HG03354 (cell line): ENCODE results near the gene COMT.

Source experiments
- ATAC-seq: cut with Tn5 transposase; IDR thresholded peaks from one replicate; pipeline ENCODE4 v1.9.1; 2021; ENCODE audit warnings: mild to moderate bottlenecking; ENCODE audit not compliant: unreplicated experiment, poor library complexity, severe bottlenecking

The COMT gene

DNA sequence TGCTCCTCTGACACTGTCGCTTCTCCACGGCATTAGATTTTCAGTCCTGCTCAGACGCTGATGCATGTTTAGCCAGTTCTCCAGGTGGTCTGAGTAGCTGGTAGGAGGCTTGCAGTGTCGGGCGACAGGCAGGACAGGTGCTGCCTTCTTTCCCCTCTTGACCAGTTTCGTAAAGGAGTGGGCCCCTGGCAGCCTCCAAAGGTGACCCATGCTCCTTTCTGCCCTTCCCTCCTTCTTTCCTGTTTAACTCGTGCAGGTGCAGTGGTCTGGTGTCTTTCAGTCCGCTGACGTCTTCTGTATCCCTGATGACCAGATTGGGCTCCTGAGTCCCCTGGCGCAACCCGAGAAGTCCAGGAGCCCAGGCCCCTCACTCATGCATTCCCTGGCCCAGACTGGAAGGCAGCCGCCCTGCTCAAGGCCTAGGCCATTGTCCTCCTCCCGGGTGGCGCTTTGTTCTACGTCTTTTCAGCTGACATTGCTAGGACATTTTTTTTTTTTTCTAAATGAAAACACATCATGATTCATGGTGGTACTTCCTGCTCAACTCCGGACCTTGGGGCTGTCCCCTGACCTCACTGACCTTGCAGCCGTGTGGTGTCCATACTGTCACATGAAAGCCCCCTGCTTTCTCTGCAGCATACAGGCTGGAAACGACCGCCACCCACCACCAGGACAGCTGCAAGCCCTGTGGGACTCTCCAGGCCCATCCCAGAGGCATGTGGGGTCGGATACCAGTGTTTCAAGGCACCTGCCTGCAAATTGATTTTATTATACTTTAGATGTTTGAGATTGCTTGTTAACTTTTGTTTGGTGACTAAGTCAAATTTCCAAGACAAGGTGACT lies 25.6 kb downstream of the COMT start:
- no peak for ATAC-seq

DNA sequence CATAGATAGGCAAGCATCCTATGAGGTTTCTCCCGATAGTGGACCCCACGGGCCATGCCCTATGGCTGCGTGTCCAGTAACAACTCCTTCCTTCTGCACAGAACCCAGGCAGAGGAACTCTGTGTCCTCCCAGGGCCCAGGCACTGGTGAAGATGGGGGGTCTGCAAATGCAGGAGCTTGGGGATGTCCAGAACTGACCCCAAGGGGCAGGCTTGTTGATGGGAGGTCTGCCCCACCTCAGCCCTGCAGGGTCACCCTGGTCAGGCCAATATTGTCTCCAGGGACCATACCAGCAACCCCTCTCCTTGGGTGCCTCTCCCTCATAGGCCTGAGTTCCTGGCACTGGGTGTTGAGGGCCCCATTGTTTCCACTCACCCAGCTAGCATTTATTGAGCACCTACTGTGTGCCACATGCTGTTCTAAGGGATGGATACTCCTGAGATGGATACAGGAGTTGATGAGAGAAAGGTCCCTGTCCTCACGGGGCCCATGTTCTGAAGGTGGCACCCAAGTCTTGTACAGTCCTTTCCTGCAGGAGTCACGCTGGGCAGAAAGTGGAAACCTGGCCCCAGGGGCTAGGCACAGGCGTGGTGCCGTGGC lies 26.4 kb downstream of the COMT start:
- no peak for ATAC-seq

DNA sequence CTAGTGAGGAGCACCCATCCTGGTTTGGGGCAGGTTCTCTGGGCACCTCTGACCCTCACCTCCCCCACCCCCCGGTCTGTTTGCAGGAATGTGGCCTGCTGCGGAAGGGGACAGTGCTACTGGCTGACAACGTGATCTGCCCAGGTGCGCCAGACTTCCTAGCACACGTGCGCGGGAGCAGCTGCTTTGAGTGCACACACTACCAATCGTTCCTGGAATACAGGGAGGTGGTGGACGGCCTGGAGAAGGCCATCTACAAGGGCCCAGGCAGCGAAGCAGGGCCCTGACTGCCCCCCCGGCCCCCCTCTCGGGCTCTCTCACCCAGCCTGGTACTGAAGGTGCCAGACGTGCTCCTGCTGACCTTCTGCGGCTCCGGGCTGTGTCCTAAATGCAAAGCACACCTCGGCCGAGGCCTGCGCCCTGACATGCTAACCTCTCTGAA lies 26.9 kb downstream of the COMT start:
- ATAC-seq = no peak

DNA sequence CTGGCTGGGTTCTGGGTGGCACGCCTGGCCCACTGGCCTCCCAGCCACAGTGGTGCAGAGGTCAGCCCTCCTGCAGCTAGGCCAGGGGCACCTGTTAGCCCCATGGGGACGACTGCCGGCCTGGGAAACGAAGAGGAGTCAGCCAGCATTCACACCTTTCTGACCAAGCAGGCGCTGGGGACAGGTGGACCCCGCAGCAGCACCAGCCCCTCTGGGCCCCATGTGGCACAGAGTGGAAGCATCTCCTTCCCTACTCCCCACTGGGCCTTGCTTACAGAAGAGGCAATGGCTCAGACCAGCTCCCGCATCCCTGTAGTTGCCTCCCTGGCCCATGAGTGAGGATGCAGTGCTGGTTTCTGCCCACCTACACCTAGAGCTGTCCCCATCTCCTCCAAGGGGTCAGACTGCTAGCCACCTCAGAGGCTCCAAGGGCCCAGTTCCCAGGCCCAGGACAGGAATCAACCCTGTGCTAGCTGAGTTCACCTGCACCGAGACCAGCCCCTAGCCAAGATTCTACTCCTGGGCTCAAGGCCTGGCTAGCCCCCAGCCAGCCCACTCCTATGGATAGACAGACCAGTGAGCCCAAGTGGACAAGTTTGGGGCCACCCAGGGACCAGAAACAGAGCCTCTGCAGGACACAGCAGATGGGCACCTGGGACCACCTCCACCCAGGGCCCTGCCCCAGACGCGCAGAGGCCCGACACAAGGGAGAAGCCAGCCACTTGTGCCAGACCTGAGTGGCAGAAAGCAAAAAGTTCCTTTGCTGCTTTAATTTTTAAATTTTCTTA lies 27.8 kb downstream of the COMT start:
- ATAC-seq = no peak

DNA sequence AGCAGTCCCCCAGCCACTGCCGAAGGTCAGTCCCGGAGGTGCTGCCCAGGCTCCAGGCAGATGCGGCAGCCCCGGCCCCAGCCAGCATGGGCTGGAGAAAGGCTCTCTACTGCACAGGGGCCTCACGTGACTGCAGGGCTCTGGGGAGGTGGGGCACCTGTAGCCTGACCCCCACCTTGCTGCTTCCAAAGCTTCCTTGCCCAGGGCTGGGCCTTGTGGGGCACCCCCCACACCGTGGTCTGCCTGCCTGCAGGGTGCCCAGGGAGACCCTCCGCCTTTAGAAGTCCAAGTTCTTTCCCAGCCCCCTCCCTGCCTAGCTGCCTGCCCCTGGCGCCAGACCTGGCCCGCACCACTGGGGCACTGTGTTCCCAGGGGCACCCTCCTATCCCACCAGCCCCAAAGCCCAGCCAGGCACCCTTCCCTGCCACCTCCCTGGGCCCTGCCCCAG lies 28.5 kb downstream of the COMT start:
- ATAC-seq = no peak

DNA sequence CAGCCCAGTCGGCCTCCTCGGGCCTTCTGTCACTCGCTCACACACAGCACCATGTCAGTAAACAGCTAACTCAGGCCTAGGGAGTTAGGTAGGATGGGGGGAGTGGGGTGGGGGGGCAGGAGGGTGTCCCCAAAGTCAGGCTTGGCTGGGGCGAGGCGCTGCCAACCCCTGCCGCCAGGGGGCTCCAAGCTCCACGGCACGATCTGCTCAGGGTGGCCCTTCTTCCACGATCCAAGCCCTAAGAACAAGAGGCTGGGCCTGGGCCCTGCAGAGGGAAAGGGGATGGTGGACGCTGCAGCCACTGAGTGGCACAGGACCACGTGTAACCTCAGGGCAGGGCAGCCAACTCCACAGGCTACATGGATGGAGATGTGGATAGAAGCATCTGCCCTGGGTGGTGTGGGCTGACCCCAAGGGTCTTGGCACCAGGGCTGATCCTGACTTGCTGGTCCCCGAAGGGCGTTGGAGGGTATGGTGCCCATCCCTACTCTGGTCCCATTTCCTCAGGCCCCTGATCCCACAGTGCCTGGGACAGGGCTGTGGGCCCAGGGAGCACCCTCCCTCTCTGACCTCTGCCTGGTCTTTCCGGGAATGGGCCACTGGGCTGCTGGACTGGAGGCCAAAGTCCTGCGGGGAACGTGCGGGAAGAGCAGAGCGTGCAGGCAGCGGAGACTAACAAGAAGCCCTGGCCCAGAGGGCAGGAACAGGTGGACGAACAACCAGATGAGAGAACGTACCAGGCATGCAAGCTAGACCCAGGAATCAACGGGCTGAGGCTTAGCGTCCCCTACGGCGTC lies 29.1 kb downstream of the COMT start:
- ATAC-seq = no peak

DNA sequence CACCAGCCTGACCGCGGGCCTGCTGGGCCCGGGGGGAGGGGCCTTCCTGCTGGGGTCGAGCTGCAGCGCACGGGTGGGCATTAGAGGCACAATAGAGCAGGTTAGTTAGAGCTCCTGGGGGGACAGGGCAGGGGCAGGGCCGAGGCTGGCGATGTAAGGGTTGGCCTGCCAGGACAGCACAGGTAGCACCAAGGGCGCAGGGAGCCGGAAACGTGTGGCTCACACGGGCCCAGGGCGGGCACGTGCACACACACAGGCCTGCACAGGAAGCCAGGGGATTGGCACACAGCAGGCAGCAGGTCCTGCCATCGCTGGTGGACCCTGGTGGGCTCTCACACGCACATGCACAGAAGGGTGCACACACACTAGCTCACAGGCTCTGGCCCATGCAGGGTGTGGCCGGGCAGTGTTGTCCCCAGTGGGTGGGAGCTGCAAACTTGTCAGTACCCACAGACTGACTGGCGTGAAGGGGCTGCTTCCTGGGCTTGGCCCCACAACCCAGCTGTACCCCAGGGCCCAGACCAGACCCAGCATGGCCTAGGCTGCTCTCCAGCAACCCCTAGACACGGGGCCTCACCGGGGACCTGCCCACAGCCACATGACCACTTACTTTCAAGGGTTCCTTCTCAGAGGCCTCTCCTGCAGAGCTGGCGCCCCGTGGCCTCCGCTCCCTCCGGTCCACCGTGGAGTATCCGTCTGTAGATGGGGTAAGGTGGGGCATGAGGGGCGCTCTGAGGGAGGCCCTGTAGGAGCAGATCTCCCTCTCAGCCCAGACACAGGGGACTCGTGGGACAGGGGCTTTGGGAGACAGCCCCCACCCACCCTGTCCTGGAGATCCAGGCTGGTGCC lies 29.9 kb downstream of the COMT start:
- no peak for ATAC-seq

DNA sequence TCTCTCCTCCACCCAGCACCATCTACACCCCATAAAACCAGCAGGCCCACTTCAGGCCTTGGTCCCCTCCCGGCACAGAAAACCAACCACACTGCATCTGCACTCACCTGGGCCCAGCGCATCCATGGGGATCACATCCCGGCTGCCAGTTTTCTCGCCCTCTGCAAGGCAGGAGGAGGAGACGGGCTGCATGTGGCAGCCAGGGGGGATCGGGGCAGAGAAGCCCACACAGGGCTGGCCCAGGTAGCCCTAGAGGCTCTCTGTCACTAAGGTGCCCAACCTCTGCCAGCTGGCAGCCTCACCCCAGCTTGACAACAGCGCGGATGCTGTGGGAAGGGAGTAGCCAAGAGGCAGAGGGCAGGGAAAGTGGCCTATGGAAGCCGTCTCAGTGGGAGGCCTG lies 30.7 kb downstream of the COMT start:
- ATAC-seq = no peak

DNA sequence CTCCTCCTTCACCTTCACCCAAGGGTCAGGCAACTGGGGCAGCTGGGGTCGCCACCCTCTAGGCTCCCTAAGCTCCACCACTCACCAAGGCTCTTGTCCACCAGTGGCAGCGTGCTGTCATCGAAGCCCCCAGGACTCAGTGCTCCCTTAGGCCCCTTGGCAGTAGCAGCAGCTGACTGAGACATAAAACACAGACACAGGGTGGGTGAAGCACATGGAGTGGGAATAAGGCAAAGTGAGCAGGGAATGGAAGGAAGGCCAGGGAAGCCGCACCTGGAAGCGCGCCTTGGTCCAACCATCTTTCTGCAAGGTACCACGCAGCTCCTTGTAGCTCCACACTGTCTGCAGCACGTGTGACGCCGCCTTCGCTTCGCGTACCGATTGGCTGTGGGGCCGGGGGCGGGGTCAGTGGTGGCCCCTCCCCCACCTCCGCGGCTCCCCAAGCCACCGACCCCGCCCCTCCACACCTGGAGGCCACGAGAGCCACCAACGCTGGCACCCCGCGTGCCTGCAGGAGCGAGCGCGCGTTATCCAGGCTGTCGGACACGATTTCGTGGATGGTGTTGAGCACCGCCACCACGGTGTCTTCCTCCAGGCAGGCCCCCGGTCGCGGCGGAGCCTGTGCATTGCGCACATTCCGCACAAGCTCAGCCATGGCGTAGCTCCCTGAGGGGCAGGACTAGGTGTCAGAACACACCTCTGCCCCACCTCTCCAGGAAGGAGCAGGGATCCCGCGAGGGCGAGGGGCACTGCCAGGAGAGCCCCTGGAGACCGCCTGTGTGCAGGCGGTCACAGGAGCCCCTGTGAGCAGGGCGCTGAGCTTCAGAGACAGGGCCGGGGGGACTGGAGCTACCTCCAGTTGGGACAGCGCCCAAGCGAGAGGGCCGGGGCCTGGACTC lies 31.3 kb downstream of the COMT start:
- no peak for ATAC-seq

DNA sequence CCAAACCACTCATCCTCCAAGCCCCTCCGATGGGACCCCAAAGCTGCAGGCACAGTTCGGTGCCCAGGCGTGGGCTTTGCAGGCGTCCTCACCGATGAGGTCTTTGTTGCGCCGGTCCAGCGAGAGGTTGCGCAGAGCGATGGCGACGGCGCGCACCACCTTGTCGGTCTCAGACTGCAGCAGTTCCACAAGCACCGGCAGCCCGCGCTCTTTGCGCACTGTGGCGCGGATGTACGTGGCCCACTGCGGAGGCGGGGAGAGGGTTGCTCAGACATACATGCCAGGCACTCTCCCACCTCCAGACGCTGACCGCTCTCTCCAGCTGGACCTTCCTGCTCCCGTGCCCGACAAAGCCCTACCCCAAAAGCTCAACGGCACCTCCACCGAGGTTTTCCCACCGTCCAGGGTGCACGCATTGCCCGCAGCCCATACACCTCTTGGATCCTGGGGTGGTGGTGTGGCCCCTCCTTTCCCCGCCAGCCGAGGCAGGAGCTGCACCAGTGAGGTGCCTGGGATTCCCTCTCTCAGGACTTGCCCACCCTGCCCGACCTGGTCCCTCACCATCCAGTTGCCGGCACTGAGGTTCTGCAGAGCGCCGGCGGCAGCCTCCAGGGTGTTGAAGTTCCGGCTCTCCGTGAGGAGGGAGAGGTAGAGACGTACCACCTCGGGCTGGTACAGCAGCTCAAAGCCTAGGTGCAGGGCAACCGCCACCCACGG lies 32.1 kb downstream of the COMT start:
- ATAC-seq = no peak

DNA sequence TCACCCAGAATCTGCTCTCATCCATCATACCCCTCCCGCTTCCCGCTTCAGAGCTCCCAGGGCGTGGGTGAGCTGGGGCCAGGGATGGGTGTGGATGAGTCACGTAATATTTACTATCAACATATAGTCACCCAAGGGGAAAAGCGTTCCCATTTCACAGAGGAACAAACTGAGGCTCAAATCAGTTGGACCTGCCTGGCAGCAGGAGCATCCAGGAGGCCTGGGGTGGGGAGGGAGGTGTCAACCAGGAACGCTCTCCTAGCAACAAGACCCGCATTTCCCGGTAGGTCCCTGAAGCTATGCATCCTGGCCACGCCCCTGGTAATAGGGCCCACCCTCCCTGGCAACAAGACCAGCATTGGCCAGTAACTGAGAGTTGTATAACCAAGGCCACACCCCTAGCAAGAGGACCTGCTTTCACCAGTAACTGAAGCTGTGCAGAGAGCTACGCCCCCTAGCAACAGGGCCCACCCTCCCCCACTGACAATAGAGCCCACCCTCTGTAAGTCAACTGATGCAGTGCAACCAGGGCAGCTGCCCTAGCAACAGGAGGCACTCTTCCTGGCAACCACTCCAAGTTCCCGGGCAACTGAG lies 32.8 kb downstream of the COMT start:
- no peak for ATAC-seq

DNA sequence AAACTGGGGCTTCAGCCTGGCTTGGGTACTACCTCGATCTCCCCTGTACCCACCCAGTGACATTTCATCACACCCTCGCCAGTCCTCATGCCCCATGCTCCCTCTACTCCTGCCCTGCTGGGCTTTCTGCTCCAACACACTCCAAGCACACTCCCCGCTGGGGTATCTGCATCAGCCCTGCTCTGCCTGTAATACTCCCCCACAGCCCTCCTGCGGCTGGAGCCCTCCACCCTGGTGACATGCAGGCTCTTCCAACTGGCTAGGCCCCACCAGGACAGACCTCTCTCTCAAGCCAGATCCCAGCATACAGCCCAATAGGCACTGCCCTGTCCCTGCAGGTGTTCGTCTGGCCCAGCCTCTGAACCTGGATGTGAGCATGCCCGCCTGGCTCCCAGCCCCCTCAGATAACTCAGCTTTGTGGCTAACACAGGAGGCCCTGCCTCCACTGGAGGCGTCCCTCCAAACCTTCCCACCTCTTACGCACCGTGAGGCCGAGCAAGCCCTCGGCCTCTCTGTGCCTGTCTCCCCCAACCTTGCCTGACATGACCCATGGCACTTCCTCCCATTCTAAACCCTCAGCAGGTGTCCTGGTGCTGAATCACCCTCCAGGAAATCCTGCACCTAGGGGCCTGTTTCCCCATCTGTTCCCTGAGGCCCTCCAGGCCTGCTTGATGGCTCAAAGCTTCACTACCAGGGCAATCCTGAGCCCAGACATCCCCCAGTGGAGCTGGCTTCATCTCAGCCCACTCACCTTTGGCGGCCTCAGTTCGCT lies 33.5 kb downstream of the COMT start:
- ATAC-seq = no peak

DNA sequence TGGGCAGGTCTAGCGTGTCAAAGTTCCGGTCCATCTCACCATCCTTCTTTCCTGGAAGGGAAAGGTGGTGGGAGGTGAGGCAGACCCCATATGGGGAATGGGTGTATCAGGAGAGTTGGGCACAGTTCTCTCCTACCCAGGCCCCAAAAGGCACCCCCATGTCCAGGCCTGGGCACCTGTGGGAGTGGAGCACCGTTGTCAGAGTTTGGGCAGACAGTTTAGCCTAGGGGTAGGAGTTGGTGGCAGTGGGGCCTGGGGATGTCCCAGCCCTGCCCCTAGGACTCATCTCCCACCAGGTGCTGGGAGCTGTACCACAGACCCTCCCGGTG lies 34.1 kb downstream of the COMT start:
- no peak for ATAC-seq

DNA sequence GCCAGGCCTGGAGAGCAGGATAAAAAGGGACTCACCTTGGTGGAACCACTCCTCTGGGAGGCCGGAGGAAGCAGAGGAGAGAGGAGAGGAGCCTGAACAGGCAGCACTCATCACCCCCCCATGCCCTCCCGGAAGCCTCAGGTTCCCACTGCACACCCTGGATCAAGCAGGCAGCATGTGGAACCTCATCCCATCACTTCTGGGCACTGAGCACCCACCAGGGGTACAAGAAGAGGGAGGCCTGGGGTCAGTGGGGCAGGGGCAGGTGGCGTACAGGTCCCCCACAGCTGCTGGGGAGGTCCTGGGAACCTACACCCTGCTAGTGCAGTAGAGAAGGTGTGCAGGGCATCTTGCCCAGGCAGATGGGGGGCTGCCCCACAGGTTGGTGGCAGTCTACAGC lies 35.1 kb downstream of the COMT start:
- no peak for ATAC-seq

DNA sequence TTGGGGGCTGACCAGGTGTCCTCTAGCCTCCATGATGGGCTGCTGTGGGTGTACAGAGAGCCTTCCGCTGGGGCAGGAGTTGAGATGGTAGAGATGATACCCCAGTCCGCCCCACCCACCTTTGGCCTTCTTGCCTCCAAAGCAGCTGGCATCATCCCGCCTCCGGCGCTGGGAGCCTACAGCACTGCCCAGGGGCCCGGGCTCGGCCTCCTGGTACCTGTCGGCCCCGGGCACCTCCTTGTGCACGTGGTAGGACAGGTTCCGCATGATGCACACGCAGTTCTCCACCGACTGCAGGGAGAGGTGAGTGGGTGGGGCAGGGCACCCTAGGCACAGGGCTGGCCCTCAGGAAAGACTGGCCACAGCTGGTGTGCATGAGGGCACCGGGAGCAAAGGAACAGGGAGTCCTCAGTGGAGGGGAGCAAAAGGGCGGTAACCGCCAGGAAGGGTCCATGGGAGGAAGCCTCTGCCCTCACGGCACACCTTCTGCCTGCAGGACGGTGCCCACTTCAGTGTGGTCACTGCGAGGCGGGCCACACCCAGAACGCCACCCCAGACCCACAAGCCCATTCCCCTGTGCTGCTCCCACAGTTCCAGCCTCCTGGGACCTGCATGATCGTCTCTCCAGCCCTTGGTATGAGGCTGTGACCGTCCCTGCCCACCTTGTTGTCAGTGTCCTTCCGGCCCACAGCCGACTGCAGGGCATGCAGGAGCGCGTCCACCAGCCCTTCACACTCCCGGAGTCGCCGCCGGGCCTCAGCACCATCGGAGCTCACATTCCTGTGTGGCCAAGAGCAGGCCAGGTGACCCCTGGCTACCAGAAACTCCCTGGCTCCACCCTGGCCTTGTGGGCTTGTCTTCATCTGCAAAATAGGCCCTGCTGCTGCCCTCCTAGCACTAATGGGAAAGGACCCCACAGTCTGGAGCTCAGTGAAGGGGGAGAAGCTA lies 36.0 kb downstream of the COMT start:
- no peak for ATAC-seq
